Measurements from ENCODE around the gene EFCAB6.

GRCh38 chr22:43534916-43535315 lies 277.2 kb downstream of the EFCAB6 start:
- TF ChIP-seq ATF3 (IDR thresholded peaks at IDR 0.05) (no peak), CTCF (IDR thresholded peaks at IDR 0.05; ENCODE audit: low read depth, low read length, missing input control) (no peak), EGR1 (IDR thresholded peaks at IDR 0.05; ENCODE audit: low read depth in 2 of 2) (no peak), MAX (IDR thresholded peaks at IDR 0.05) (no peak), RAD21 (IDR thresholded peaks at IDR 0.05) (no peak), GABPA (IDR thresholded peaks at IDR 0.05 in 1 of 2, conservative IDR thresholded peaks at IDR 0.05 in 1 of 2) (no peak), ZBTB33 (IDR thresholded peaks at IDR 0.05) (no peak), TAF1 (conservative IDR thresholded peaks at IDR 0.05) (no peak), YY1 (IDR thresholded peaks at IDR 0.05) (no peak), SP1 (IDR thresholded peaks at IDR 0.05) (no peak), FOXA1 (IDR thresholded peaks at IDR 0.05) (no peak), JUND (IDR thresholded peaks at IDR 0.05) (no peak), REST (IDR thresholded peaks at IDR 0.05) (no peak)
